Astrocyte (in vitro differentiated cells and primary cell): ENCODE data around the gene BRIX1. TPM values are rescaled to one million over a fixed set of nuclear protein-coding genes. Genes with fewer than 3 reads are reported as not detected.
A peak's percentile ranks its signal among the peaks of the same experiment; 100 is the strongest.

Experiments
- DNase-seq: peaks from one replicate; pipeline ENCODE4 v3.0.0-alpha.2; 2010; ENCODE audit warnings: low read depth
- FAIRE-seq: peaks from 2 replicates; lab custom pipeline; 2011; peaks lifted over from hg19 to GRCh38; lab: Jason Lieb, UNC
- H2AFZ ChIP-seq: 2 replicates; pipeline ENCODE4 v1.6.0; 2012; ENCODE audit warnings: low read depth, low read length, inconsistent platforms
- H3K27ac ChIP-seq: 2 replicates; pipeline ENCODE4 v1.5.1; 2011; ENCODE audit warnings: low read depth, low read length, inconsistent platforms
- H3K27me3 ChIP-seq: 2 replicates; pipeline ENCODE4 v1.6.0; 2011; ENCODE audit warnings: low read length, inconsistent platforms; ENCODE audit not compliant: insufficient read depth
- H3K36me3 ChIP-seq: 2 replicates; pipeline ENCODE4 v1.5.1; 2011; ENCODE audit warnings: low read length, inconsistent platforms; ENCODE audit not compliant: insufficient read depth
- H3K4me1 ChIP-seq: 2 replicates; pipeline ENCODE4 v1.5.1; 2011; ENCODE audit warnings: low read length, inconsistent platforms; ENCODE audit not compliant: insufficient read depth
- H3K4me2 ChIP-seq: 2 replicates; pipeline ENCODE4 v1.6.0; 2012; ENCODE audit warnings: low read length, inconsistent platforms
- H3K4me3 ChIP-seq: 2 replicates; pipeline ENCODE4 v1.5.1; 2011; ENCODE audit warnings: low read depth, mild to moderate bottlenecking, low read length, inconsistent platforms; ENCODE audit not compliant: insufficient read depth
- H3K79me2 ChIP-seq: 2 replicates; pipeline ENCODE4 v1.6.0; 2012; ENCODE audit warnings: mild to moderate bottlenecking, low read length, inconsistent platforms; ENCODE audit not compliant: insufficient read depth
- H3K9ac ChIP-seq: 2 replicates; pipeline ENCODE4 v1.6.0; 2012; ENCODE audit warnings: mild to moderate bottlenecking, low read length, inconsistent platforms
- H3K9me3 ChIP-seq: 2 replicates; pipeline ENCODE4 v1.5.1; 2012; ENCODE audit warnings: low read depth, mild to moderate bottlenecking, low read length, inconsistent platforms; ENCODE audit not compliant: insufficient read depth
- H4K20me1 ChIP-seq: 2 replicates; pipeline ENCODE4 v1.6.0; 2012; ENCODE audit warnings: low read length, inconsistent platforms; ENCODE audit not compliant: insufficient read depth
- H3K27ac Mint-ChIP-seq: one replicate; pipeline ENCODE4 v1.8.0; 2021; ENCODE audit warnings: mild to moderate bottlenecking, mixed read lengths; ENCODE audit not compliant: unreplicated experiment
- H3K27me3 Mint-ChIP-seq: one replicate; pipeline ENCODE4 v1.8.0; 2021; ENCODE audit warnings: low read depth, mixed read lengths; ENCODE audit not compliant: unreplicated experiment
- H3K36me3 Mint-ChIP-seq: one replicate; pipeline ENCODE4 v1.8.0; 2021; ENCODE audit warnings: low read depth, mixed read lengths; ENCODE audit not compliant: unreplicated experiment
- H3K4me1 Mint-ChIP-seq: one replicate; pipeline ENCODE4 v1.8.0; 2021; ENCODE audit warnings: low read depth, mixed read lengths; ENCODE audit not compliant: unreplicated experiment
- H3K4me3 Mint-ChIP-seq: one replicate; pipeline ENCODE4 v1.8.0; 2021; ENCODE audit warnings: mild to moderate bottlenecking, moderate library complexity, mixed read lengths; ENCODE audit not compliant: unreplicated experiment
- H3K9me3 Mint-ChIP-seq: one replicate; pipeline ENCODE4 v1.8.0; 2021; ENCODE audit warnings: mild to moderate bottlenecking, mixed read lengths; ENCODE audit not compliant: unreplicated experiment
- CTCF ChIP-seq: IDR thresholded peaks from 2 replicates; pipeline ENCODE4 v1.5.1; 2011; ENCODE audit warnings: low read depth, mild to moderate bottlenecking, inconsistent platforms, low read length, moderate library complexity; ENCODE audit not compliant: insufficient read depth
- EZH2 ChIP-seq: IDR thresholded peaks from 2 replicates; pipeline ENCODE4 v1.6.1; 2012; ENCODE audit warnings: mild to moderate bottlenecking, low read length, inconsistent platforms; ENCODE audit not compliant: insufficient read depth
- total RNA-seq: library from RNA; stranded (reverse); gene quantifications from 2 replicates; pipeline ENCODE4 v1.2.1, GENCODE V29; 2021

The BRIX1 gene
- total RNA-seq, 1 donor from 2014 or later: 28.6 TPM

GRCh38 chr5:34959323-34959722, 43.8 kb downstream of the BRIX1 start:
- Mint-ChIP-seq H3K27me3 (no peaks in the 10 kb centered on the region), H3K36me3 (peaks cover 2% of the 10 kb centered on the region), H3K27ac (no peak overlapping the region), H3K4me3 (peak overlapping the region; percentile 5), H3K9me3 (no peaks in the 10 kb centered on the region), H3K4me1 (peaks cover 38% of the 10 kb centered on the region)
- H3K79me2 ChIP-seq: no peaks in the 10 kb centered on the region
- peaks cover 5% of the 10 kb centered on the region for H4K20me1 ChIP-seq
- H3K9me3 ChIP-seq: no peaks in the 10 kb centered on the region
- H3K9ac ChIP-seq: no peak overlapping the region
- no peak overlapping the region for H2AFZ ChIP-seq
- H3K27ac ChIP-seq: no peak overlapping the region
- H3K27me3 ChIP-seq: no peaks in the 10 kb centered on the region
- peaks cover 4% of the 10 kb centered on the region for H3K4me1 ChIP-seq
- FAIRE-seq (no peak), DNase-seq (peak; percentile 70)
- TF ChIP-seq EZH2: no peak
- TF ChIP-seq CTCF: no peak
- H3K4me3 ChIP-seq: no peak overlapping the region
- H3K36me3 ChIP-seq: no peaks in the 10 kb centered on the region
- no peak overlapping the region for H3K4me2 ChIP-seq

GRCh38 chr5:34967540-34967939, 52.0 kb downstream of the BRIX1 start:
- H3K4me3 Mint-ChIP-seq: no peak overlapping the region
- Histone ChIP-seq H3K4me2 (no peak overlapping the region), H2AFZ (no peak overlapping the region), H3K27me3 (no peaks in the 10 kb centered on the region), H3K27ac (no peak overlapping the region), H3K36me3 (no peaks in the 10 kb centered on the region), H3K4me3 (no peak overlapping the region), H3K9me3 (no peaks in the 10 kb centered on the region), H3K4me1 (no peaks in the 10 kb centered on the region), H3K79me2 (no peaks in the 10 kb centered on the region), H4K20me1 (no peaks in the 10 kb centered on the region), H3K9ac (no peak overlapping the region)
- TF ChIP-seq CTCF: no peak
- TF ChIP-seq EZH2: no peak
- DNase-seq: no peak
- no peaks in the 10 kb centered on the region for H3K27me3 Mint-ChIP-seq
- FAIRE-seq: no peak
- peaks cover 6% of the 10 kb centered on the region for H3K36me3 Mint-ChIP-seq
- no peak overlapping the region for H3K27ac Mint-ChIP-seq
- no peaks in the 10 kb centered on the region for H3K4me1 Mint-ChIP-seq
- peaks cover 6% of the 10 kb centered on the region for H3K9me3 Mint-ChIP-seq

- Mint-ChIP-seq H3K4me1 (no peaks in the 10 kb centered on the region), H3K36me3 (peaks cover 6% of the 10 kb centered on the region), H3K27me3 (no peaks in the 10 kb centered on the region), H3K9me3 (peaks cover 6% of the 10 kb centered on the region), H3K4me3 (no peak overlapping the region), H3K27ac (peak overlapping the region; percentile 12)
- Histone ChIP-seq H3K27ac (no peak overlapping the region), H3K9me3 (no peaks in the 10 kb centered on the region), H3K4me3 (no peak overlapping the region), H3K79me2 (no peaks in the 10 kb centered on the region), H3K27me3 (no peaks in the 10 kb centered on the region), H2AFZ (no peak overlapping the region), H3K4me1 (no peaks in the 10 kb centered on the region), H3K4me2 (no peak overlapping the region), H4K20me1 (no peaks in the 10 kb centered on the region), H3K9ac (no peak overlapping the region), H3K36me3 (no peaks in the 10 kb centered on the region)
- TF ChIP-seq EZH2 (no peak), CTCF (no peak)
- FAIRE-seq (no peak), DNase-seq (no peak)
Observed at GRCh38 chr5:34968258-34968657, 52.7 kb downstream of the BRIX1 start.
